ENCODE measurements around the gene PLCH2.

The PLCH2 gene

GRCh38 chr1:2460203-2460602 lies 15.9 kb upstream of the PLCH2 start:
- no peak for DNase-seq (ENCODE audit: low read depth)

GRCh38 chr1:2460996-2461751 lies 14.9 kb upstream of the PLCH2 start:
- no peak for DNase-seq (ENCODE audit: low read depth)

GRCh38 chr1:2462819-2463218 lies 13.3 kb upstream of the PLCH2 start:
- DNase-seq (ENCODE audit: low read depth): no peak

GRCh38 chr1:2463396-2463795 lies 12.7 kb upstream of the PLCH2 start:
- no peak for DNase-seq (ENCODE audit: low read depth)

- DNase-seq (ENCODE audit: low read depth): no peak
These were observed 10.5 kb upstream of the PLCH2 start for GRCh38 chr1:2465371-2466269.

- no peak for DNase-seq (ENCODE audit: low read depth)
These were observed 9.8 kb upstream of the PLCH2 start for GRCh38 chr1:2466270-2466665.

- no peak for DNase-seq (ENCODE audit: low read depth)
These were observed 9.0 kb upstream of the PLCH2 start for GRCh38 chr1:2466958-2467554.

GRCh38 chr1:2468041-2468472 lies 8.0 kb upstream of the PLCH2 start:
- peak; percentile 60 for DNase-seq (ENCODE audit: low read depth)

- no peak for DNase-seq (ENCODE audit: low read depth)
These were observed 7.5 kb upstream of the PLCH2 start for GRCh38 chr1:2468540-2468939.

GRCh38 chr1:2469103-2469940 lies 6.8 kb upstream of the PLCH2 start:
- DNase-seq (ENCODE audit: low read depth): no peak

GRCh38 chr1:2470290-2471158 lies 5.6 kb upstream of the PLCH2 start:
- no peak for DNase-seq (ENCODE audit: low read depth)

- DNase-seq (ENCODE audit: low read depth): no peak
These were observed 5.0 kb upstream of the PLCH2 start for GRCh38 chr1:2471159-2471471.

GRCh38 chr1:2471587-2472001 lies 4.5 kb upstream of the PLCH2 start:
- DNase-seq (ENCODE audit: low read depth): no peak

- DNase-seq (ENCODE audit: low read depth): no peak
These were observed 4.0 kb upstream of the PLCH2 start for GRCh38 chr1:2472109-2472508.

GRCh38 chr1:2472561-2473177 lies 3.4 kb upstream of the PLCH2 start:
- DNase-seq (ENCODE audit: low read depth): no peak

- DNase-seq (ENCODE audit: low read depth): no peak
These were observed 2.9 kb upstream of the PLCH2 start for GRCh38 chr1:2473198-2473597.

- DNase-seq (ENCODE audit: low read depth): no peak
These were observed 1.8 kb upstream of the PLCH2 start for GRCh38 chr1:2474104-2474844.

GRCh38 chr1:2474933-2475371 lies 1.1 kb upstream of the PLCH2 start:
- DNase-seq (ENCODE audit: low read depth): no peak

GRCh38 chr1:2475571-2475970 lies 518 bp upstream of the PLCH2 start:
- DNase-seq (ENCODE audit: low read depth): no peak

GRCh38 chr1:2477309-2477708 lies 1.2 kb downstream of the PLCH2 start:
- DNase-seq (ENCODE audit: low read depth): no peak
